RWPE1 (cell line): ENCODE data around the gene IFT43.

ENCODE experiments used
- CTCF ChIA-PET: fragments of 350-600 bp; sonication (Branson Sonifier 250); formaldehyde crosslinking; extraction: SDS; loops from one replicate; lab custom pipeline; 2021; lab: Yijun Ruan, JAX
- POLR2A ChIA-PET: fragments of 400-600 bp; formaldehyde crosslinking; extraction: SDS; loops from one replicate; lab custom pipeline; 2020; ENCODE audit warnings: antibody characterized with exemption; ENCODE audit not compliant: low non-redundant PET; lab: Yijun Ruan, JAX
- DNase-seq: peaks from one replicate; pipeline ENCODE4 v3.0.0; 2012; ENCODE audit warnings: low spot score
- H3K27ac ChIP-seq: fragments of 450-650 bp; 2 replicates; pipeline ENCODE4 v1.5.1; 2017
- CTCF ChIP-seq: fragments of 450-650 bp; conservative IDR thresholded peaks from 2 replicates; pipeline ENCODE4 v1.5.1; 2017; ENCODE audit warnings: low read depth, mild to moderate bottlenecking

IFT43 gene

GRCh38 chr14:76109087-76109880 lies 123.7 kb downstream of the IFT43 start:
- DNase-seq: peak; percentile 18
- POLR2A ChIA-PET: no interaction called here
- no peak for TF ChIP-seq CTCF
- no peak overlapping the region for H3K27ac ChIP-seq
- CTCF ChIA-PET: no interaction called here

DNA sequence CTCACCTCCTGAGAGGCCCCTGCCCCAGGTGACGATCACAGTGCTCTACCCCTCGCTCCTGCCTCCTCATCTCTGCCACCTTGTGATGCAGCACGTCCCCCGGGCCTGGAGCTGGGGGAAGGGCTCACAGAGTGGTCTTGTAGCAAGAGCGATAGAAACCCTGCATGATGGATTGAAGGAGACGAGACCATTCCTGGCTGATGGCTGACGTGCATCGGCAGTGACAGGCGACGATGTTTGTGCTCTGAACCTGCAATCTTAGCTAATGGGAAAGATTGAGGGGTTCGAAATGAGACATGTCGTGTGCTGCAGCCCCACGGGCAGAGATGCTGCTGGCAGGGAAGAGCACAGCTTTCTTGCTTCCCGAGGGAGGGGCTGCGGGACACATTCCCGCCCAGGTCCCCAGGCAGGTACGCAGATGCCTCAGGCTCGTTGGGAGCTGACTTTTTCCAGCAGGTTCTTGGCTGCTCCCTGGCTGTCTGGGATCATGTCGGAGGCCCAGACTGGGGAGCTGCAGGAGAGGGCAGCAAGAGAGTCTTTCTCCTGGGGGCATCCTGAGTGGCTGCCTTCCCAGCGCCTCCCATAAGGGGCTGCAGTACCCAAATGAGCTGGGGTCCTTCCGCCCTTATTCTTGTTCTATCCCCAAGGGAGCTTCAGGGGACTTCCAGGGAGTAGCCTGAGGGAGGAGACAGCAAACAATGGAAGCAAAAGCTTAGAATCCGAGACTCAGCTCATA lies 127.5 kb downstream of the IFT43 start:
- CTCF ChIA-PET: interaction anchor here (0.6 kb wide), 1 partner anchor 746 kb away, joined by 3 read pairs; no protein-coding TSS in a partner anchor
- H3K27ac ChIP-seq: no peak overlapping the region
- no peak for DNase-seq
- POLR2A ChIA-PET: no interaction called here
- no peak for TF ChIP-seq CTCF

DNA sequence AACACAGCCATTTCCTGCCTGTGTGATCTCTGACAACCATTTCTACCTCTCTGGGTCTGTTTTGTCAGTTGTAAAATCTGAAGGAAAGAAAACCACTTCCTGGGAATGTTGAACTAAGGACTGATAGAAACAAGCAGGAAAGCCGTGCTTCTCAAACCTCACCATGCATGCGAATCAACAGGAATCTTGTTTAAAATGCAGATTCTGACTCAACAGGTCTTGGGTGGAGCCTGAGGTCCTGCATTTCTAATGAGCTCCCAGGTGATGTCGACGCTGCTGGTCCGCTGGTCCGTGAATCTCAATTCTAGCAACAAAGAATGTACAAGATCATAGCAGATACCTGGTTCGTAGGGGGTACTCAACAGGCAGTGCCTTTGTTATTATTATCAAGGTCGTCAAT lies 128.1 kb downstream of the IFT43 start:
- ChIA-PET POLR2A (no interaction called here), CTCF (no interaction called here)
- no peak for DNase-seq
- TF ChIP-seq CTCF: no peak
- no peak overlapping the region for H3K27ac ChIP-seq

- DNase-seq: no peak
- ChIA-PET CTCF (interaction anchor here (0.7 kb wide), 1 partner anchor 309 kb away, joined by 9 read pairs; no protein-coding TSS in a partner anchor), POLR2A (no interaction called here)
- no peak for TF ChIP-seq CTCF
- H3K27ac ChIP-seq: no peak overlapping the region
Measured at GRCh38 chr14:76115010-76115422, 129.5 kb downstream of the IFT43 start.

- POLR2A ChIA-PET: no interaction called here
- CTCF ChIA-PET: interaction anchor here (0.6 kb wide), 1 partner anchor 165 kb away, joined by 3 read pairs; no protein-coding TSS in a partner anchor
- TF ChIP-seq CTCF: no peak
- DNase-seq: no peak
- no peak overlapping the region for H3K27ac ChIP-seq
Measured at GRCh38 chr14:76117789-76118484, 132.4 kb downstream of the IFT43 start.

- ChIA-PET CTCF (interaction anchor here (0.6 kb wide), 1 partner anchor 165 kb away, joined by 3 read pairs; no protein-coding TSS in a partner anchor), POLR2A (no interaction called here)
- no peak for DNase-seq
- no peak for TF ChIP-seq CTCF
- no peak overlapping the region for H3K27ac ChIP-seq
Measured at GRCh38 chr14:76118594-76118993, 133.0 kb downstream of the IFT43 start.
